Measurements from ENCODE around the gene DBN1.

- TF ChIP-seq EZH2phosphoT487 (IDR thresholded peaks at IDR 0.05; ENCODE audit: insufficient read depth, low read depth) (no peak), EZH2 (IDR thresholded peaks at IDR 0.05; ENCODE audit: insufficient read depth, poor library complexity, severe bottlenecking) (no peak)
These were observed 24.0 kb upstream of the DBN1 start, which contains the start of gene PDLIM7 for GRCh38 chr5:177497292-177498012.

Data from GM23248 (cell line).